ENCODE results near the gene IFNL4. TPM values are rescaled to one million over a fixed set of nuclear protein-coding genes. Genes with fewer than 3 reads are reported as not detected.

The IFNL4 gene
- total RNA-seq, 4 donors from 2014 or later, result not detected

GRCh38 chr19:39203372-39204341 is 45.0 kb downstream of the IFNL4 start, which contains the start of gene SYCN:
TSS of gene SYCN (minus strand) at chr19:39204263. CDS start at chr19:39204254, 9 bp downstream.
- Histone ChIP-seq H3K4me1 (peaks cover 0 to 10% (median 0%) of the 10 kb centered on the region in 3 donors), H3K27me3 (peaks cover 3 to 78% (median 12%) of the 10 kb centered on the region in 4 donors), H3K9me3 (no peaks in the 10 kb centered on the region), H3K36me3 (peaks cover 0 to 8% (median 0%) of the 10 kb centered on the region in 3 donors), H3K4me3 (no peak within 1 kb of the TSS), H3K27ac (no peak within 1 kb of the TSS)
- no peak for TF ChIP-seq POLR2A (IDR thresholded peaks at IDR 0.05)
- TF ChIP-seq, protein P1, sequence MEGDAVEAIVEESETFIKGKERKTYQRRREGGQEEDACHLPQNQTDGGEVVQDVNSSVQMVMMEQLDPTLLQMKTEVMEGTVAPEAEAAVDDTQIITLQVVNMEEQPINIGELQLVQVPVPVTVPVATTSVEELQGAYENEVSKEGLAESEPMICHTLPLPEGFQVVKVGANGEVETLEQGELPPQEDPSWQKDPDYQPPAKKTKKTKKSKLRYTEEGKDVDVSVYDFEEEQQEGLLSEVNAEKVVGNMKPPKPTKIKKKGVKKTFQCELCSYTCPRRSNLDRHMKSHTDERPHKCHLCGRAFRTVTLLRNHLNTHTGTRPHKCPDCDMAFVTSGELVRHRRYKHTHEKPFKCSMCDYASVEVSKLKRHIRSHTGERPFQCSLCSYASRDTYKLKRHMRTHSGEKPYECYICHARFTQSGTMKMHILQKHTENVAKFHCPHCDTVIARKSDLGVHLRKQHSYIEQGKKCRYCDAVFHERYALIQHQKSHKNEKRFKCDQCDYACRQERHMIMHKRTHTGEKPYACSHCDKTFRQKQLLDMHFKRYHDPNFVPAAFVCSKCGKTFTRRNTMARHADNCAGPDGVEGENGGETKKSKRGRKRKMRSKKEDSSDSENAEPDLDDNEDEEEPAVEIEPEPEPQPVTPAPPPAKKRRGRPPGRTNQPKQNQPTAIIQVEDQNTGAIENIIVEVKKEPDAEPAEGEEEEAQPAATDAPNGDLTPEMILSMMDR (IDR thresholded peaks at IDR 0.05), result no peak
- DNase-seq, result no peak
- intact Hi-C loops (cut with DNase I), result no loop called here
- 35 to 52% methylated on average over 6 to 11 of the region's 57 CpGs for WGBS, 2 donors

DNA sequence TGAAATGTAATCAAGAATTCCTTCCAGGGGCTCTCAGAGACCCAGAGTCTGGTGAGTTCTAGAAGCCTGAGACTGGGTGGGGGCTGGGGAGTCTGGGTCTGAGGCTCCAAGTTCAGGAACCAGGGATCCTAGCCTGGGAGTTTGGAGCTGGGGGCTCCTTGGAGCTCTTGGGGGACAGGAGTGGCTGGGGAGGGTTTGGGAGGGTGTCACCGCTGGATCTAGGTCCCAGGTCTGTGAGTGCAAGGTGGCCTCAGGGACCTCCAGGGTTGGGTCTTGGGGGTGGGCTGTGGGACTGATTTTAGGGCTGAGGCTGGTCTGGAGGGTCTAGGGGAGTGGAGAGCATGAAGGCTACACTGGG is 45.7 kb downstream of the IFNL4 start:
- peaks cover 0 to 8% (median 0%) of the 10 kb centered on the region in 3 donors for H3K36me3 ChIP-seq
- H3K4me1 ChIP-seq, result peaks cover 0 to 16% (median 0%) of the 10 kb centered on the region in 3 donors
- intact Hi-C loops (cut with DNase I), result no loop called here
- 25 to 86% methylated on average over 1 of the region's 1 CpG for WGBS, 2 donors
- TF ChIP-seq, protein P1 (IDR thresholded peaks at IDR 0.05), result no peak
- TF ChIP-seq POLR2A (IDR thresholded peaks at IDR 0.05), result no peak
- no peak overlapping the region for H3K27ac ChIP-seq
- no peaks in the 10 kb centered on the region for H3K9me3 ChIP-seq
- no peak overlapping the region for H3K4me3 ChIP-seq
- peaks cover 3 to 81% (median 12%) of the 10 kb centered on the region in 4 donors for H3K27me3 ChIP-seq
- no peak for DNase-seq

- intact Hi-C loops (cut with DNase I), result no loop called here
- no peak for DNase-seq
- H3K27me3 ChIP-seq, result peaks cover 11 to 92% (median 15%) of the 10 kb centered on the region in 4 donors
Observed at GRCh38 chr19:39200803-39201115, 47.9 kb downstream of the IFNL4 start.

DNA sequence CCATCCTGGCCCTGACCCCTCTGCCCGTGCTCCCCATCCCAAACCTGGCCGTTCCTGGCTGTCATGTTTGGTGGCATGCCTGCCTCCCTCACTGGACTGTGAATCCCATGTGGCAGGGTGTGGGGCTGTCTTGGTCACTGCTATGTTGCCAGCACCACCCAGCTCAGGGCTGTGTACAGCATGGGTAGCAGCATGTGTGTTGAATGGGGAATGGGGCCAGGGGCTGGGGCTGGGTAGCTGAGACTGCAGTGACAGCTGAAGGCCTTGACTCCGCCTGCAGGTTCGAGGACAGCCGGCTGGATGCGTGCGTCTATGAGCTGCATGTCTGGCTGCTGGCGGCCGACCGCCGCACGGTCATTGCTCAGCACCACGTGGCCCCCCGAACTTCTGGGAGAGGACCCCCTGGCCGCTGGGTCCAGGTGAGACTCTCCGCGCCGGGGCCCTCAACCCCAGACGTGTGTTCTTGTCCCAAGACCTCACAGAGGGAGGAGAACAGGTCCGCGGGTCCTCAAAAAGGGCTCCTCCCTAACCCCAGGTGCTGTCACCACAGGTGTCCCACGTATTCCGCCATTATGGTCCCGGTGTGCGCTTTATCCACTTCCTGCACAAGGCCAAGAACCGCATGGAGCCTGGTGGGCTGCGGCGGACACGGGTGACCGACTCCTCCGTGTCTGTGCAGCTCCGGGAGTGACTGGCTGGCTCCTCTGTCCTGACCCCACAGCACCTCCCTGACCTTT is 48.4 kb downstream of the IFNL4 start:
- Histone ChIP-seq H3K4me1 (peaks cover 5 to 44% (median 13%) of the 10 kb centered on the region in 3 donors), H3K9me3 (no peaks in the 10 kb centered on the region), H3K4me3 (peak overlapping the region in 2 of 4 donors; percentile 6 to 15), H3K36me3 (peaks cover 0 to 8% (median 0%) of the 10 kb centered on the region in 3 donors), H3K27me3 (peaks cover 11 to 97% (median 15%) of the 10 kb centered on the region in 4 donors), H3K27ac (no peak overlapping the region)
- WGBS, 2 donors, result 64 to 83% methylated on average over 9 to 13 of the region's 32 CpGs
- intact Hi-C loops (cut with DNase I), result no loop called here
- no peak for DNase-seq
- TF ChIP-seq, protein P1 (IDR thresholded peaks at IDR 0.05), result no peak
- no peak for TF ChIP-seq POLR2A (IDR thresholded peaks at IDR 0.05)

More at GRCh38 chr19:39200803-39201115, 47.9 kb downstream of the IFNL4 start:
- no peak for TF ChIP-seq POLR2A (IDR thresholded peaks at IDR 0.05)
- TF ChIP-seq, protein P1 (IDR thresholded peaks at IDR 0.05), result no peak
- H3K4me3 ChIP-seq, result no peak overlapping the region
- 60 to 69% methylated on average over 1 to 3 of the region's 3 CpGs for WGBS, 2 donors
- H3K9me3 ChIP-seq, result no peaks in the 10 kb centered on the region
- no peak overlapping the region for H3K27ac ChIP-seq
- H3K4me1 ChIP-seq, result peaks cover 5 to 38% (median 13%) of the 10 kb centered on the region in 3 donors
- H3K36me3 ChIP-seq, result peaks cover 0 to 8% (median 0%) of the 10 kb centered on the region in 3 donors
